PC-3 (cell line): ENCODE data around the gene SLAMF6. TPM values are rescaled to one million over a fixed set of nuclear protein-coding genes. Genes with fewer than 3 reads are reported as not detected.

ENCODE experiments used
- ATAC-seq: fragments of 200-7000 bp; cut with Tn5 transposase; 2 replicates; pipeline ENCODE4 v1.9.1; 2020; ENCODE audit warnings: mild to moderate bottlenecking, moderate library complexity
- BruUV-seq: library from RNA; stranded (reverse); fragments of 400-500 nt; replicated peaks from 2 replicates; lab custom pipeline; 2021; lab: Mats Ljungman, UMichigan
- CTCF ChIA-PET: fragments of 300-600 bp; sonication (Branson Sonifier 250); formaldehyde crosslinking; loops from one replicate; lab custom pipeline; 2022; ENCODE audit warnings: antibody characterized with exemption; lab: Charles Lee
- POLR2A ChIA-PET: fragments of 300-600 bp; sonication (Branson Sonifier 250); formaldehyde crosslinking; loops from one replicate; lab custom pipeline; 2022; ENCODE audit warnings: antibody characterized with exemption; ENCODE audit not compliant: unreplicated experiment; lab: Charles Lee
- DNase-seq: peaks from one replicate; pipeline ENCODE4 v3.0.0-alpha.2; 2015
- H2AFZ ChIP-seq: fragments of 300-600 bp; sonication (generic); 2 replicates; pipeline ENCODE4 v1.6.0; 2016; ENCODE audit warnings: antibody characterized with exemption, low read length
- H3F3A ChIP-seq: fragments of 300-600 bp; sonication (generic); one replicate; pipeline ENCODE4 v1.6.0; 2017; ENCODE audit warnings: antibody characterized with exemption, low read length, control low read depth, mild to moderate bottlenecking; ENCODE audit not compliant: unreplicated experiment
- H3K27ac ChIP-seq: fragments of 300-600 bp; sonication (generic); 2 replicates; pipeline ENCODE4 v1.5.1; 2016; ENCODE audit warnings: mild to moderate bottlenecking, low read length
- H3K27me3 ChIP-seq: fragments of 300-600 bp; sonication (generic); 2 replicates; pipeline ENCODE4 v1.6.1; 2016; ENCODE audit warnings: low read length, mixed read lengths
- H3K36me3 ChIP-seq: fragments of 300-600 bp; sonication (generic); 2 replicates; pipeline ENCODE4 v1.6.1; 2016; ENCODE audit warnings: low read depth, mixed run types, low read length, mixed read lengths
- H3K4me1 ChIP-seq: fragments of 300-600 bp; sonication (generic); 2 replicates; pipeline ENCODE4 v1.5.1; 2016; ENCODE audit warnings: low read length; ENCODE audit not compliant: insufficient read depth
- H3K4me2 ChIP-seq: fragments of 300-600 bp; sonication (generic); 2 replicates; pipeline ENCODE4 v1.6.0; 2016; ENCODE audit warnings: low read length
- H3K4me3 ChIP-seq: fragments of 300-600 bp; sonication (generic); 2 replicates; pipeline ENCODE4 v1.5.1; 2016; ENCODE audit warnings: mild to moderate bottlenecking, low read length, mixed read lengths
- H3K79me2 ChIP-seq: fragments of 300-600 bp; sonication (generic); 2 replicates; pipeline ENCODE4 v1.6.1; 2017; ENCODE audit warnings: low read length, mixed read lengths
- H3K9ac ChIP-seq: fragments of 300-600 bp; sonication (generic); 2 replicates; pipeline ENCODE4 v1.6.0; 2016; ENCODE audit warnings: mild to moderate bottlenecking, low read length
- H3K9me2 ChIP-seq: fragments of 300-600 bp; sonication (generic); replicated peaks from 2 replicates; pipeline ENCODE4 v1.6.1; 2016; ENCODE audit warnings: mixed run types, low read length, mixed read lengths
- H3K9me3 ChIP-seq: fragments of 300-600 bp; sonication (generic); 2 replicates; pipeline ENCODE4 v1.6.1; 2016; ENCODE audit warnings: low read length, mixed read lengths
- H4K20me1 ChIP-seq: fragments of 300-600 bp; sonication (generic); 2 replicates; pipeline ENCODE4 v1.6.1; 2016; ENCODE audit warnings: low read length, mixed read lengths
- CTCF ChIP-seq: fragments of 300-600 bp; sonication (generic); conservative IDR thresholded peaks from 2 replicates; pipeline ENCODE4 v1.5.1; 2017; ENCODE audit warnings: antibody characterized with exemption, low read depth, mild to moderate bottlenecking, low read length
- EZH2 ChIP-seq: fragments of 300-600 bp; sonication (generic); IDR thresholded peaks from one replicate; pipeline ENCODE4 v1.6.1; 2017; ENCODE audit warnings: antibody characterized with exemption, mild to moderate bottlenecking, low read length; ENCODE audit not compliant: unreplicated experiment
- EZH2phosphoT487 ChIP-seq: fragments of 300-600 bp; sonication (generic); IDR thresholded peaks from 2 replicates; pipeline ENCODE4 v1.6.1; 2018; ENCODE audit warnings: mild to moderate bottlenecking, antibody characterized with exemption, low read length, borderline replicate concordance
- intact Hi-C: fragments of 100-400 bp; cut with micrococcal nuclease; formaldehyde crosslinking; loops from 2 replicates; pipeline ENCODE4 v1.9.0; 2023
- total RNA-seq: library from RNA; depleted of rRNA; stranded (reverse); fragments of >200 nt; gene quantifications from 2 replicates; pipeline ENCODE4 v1.2.3, GENCODE V29; 2014

The SLAMF6 gene
- total RNA-seq, 1 experiment from 2014 or later: not detected

GRCh38 chr1:160459056-160459455 is 64.0 kb downstream of the SLAMF6 start:
- Histone ChIP-seq H3K4me3 (no peak overlapping the region), H3F3A (no peaks in the 10 kb centered on the region), H3K9me3 (no peaks in the 10 kb centered on the region), H3K27ac (no peak overlapping the region), H3K4me1 (no peaks in the 10 kb centered on the region), H2AFZ (no peak overlapping the region), H3K79me2 (no peaks in the 10 kb centered on the region), H3K4me2 (no peak overlapping the region), H3K9me2 (no peaks in the 10 kb centered on the region), H4K20me1 (no peaks in the 10 kb centered on the region), H3K36me3 (no peaks in the 10 kb centered on the region), H3K9ac (no peak overlapping the region), H3K27me3 (peaks cover 69% of the 10 kb centered on the region)
- DNase-seq: no peak
- TF ChIP-seq EZH2phosphoT487 (no peak), EZH2 (no peak), CTCF (no peak)
- POLR2A ChIA-PET: no interaction called here
- CTCF ChIA-PET: no interaction called here
- intact Hi-C loops: no loop called here
- ATAC-seq: no peak
- BruUV-seq: no TSS peak

- Histone ChIP-seq H3K9me3 (no peaks in the 10 kb centered on the region), H3K27me3 (peaks cover 86% of the 10 kb centered on the region), H3K79me2 (no peaks in the 10 kb centered on the region), H3K4me2 (no peak overlapping the region), H3K27ac (no peak overlapping the region), H4K20me1 (no peaks in the 10 kb centered on the region), H3K36me3 (no peaks in the 10 kb centered on the region), H3K9me2 (no peaks in the 10 kb centered on the region), H3K4me3 (no peak overlapping the region), H3K4me1 (no peaks in the 10 kb centered on the region), H3F3A (no peaks in the 10 kb centered on the region), H3K9ac (no peak overlapping the region), H2AFZ (no peak overlapping the region)
- DNase-seq (no peak), ATAC-seq (no peak)
- BruUV-seq: no TSS peak
- ChIA-PET CTCF (no interaction called here), POLR2A (no interaction called here)
- intact Hi-C loops: no loop called here
- no peak for TF ChIP-seq EZH2phosphoT487
- TF ChIP-seq CTCF: no peak
- no peak for TF ChIP-seq EZH2
Observed at GRCh38 chr1:160455153-160455517, 67.9 kb downstream of the SLAMF6 start.

- DNase-seq: no peak
- Histone ChIP-seq H3F3A (no peaks in the 10 kb centered on the region), H3K4me1 (no peaks in the 10 kb centered on the region), H3K4me2 (no peak overlapping the region), H3K9me2 (no peaks in the 10 kb centered on the region), H3K9ac (no peak overlapping the region), H3K27me3 (peaks cover 85% of the 10 kb centered on the region), H2AFZ (no peak overlapping the region), H3K4me3 (no peak overlapping the region), H4K20me1 (no peaks in the 10 kb centered on the region), H3K9me3 (no peaks in the 10 kb centered on the region), H3K27ac (no peak overlapping the region), H3K36me3 (no peaks in the 10 kb centered on the region), H3K79me2 (no peaks in the 10 kb centered on the region)
- BruUV-seq: no TSS peak
- TF ChIP-seq EZH2 (no peak), CTCF (no peak), EZH2phosphoT487 (no peak)
- CTCF ChIA-PET: no interaction called here
- POLR2A ChIA-PET: no interaction called here
- no peak for ATAC-seq
- intact Hi-C loops: no loop called here
Observed at GRCh38 chr1:160454371-160455152, 68.5 kb downstream of the SLAMF6 start.
